GM12864 (cell line): ENCODE results near the gene DYRK1B.

Source experiments
- DNase-seq: peaks from one replicate; pipeline ENCODE4 v3.0.0-alpha.2; 2011; ENCODE audit warnings: low read depth
- H3K4me3 ChIP-seq: 2 replicates; pipeline ENCODE4 v1.5.1; 2011; ENCODE audit warnings: mild to moderate bottlenecking, low read depth, low read length, control low read depth
- TF ChIP-seq, protein P1 (sequence below): IDR thresholded peaks from 2 replicates; pipeline ENCODE4 v1.5.1; 2011; ENCODE audit warnings: low read depth, mild to moderate bottlenecking, moderate library complexity, low read length, control low read depth, inconsistent platforms; ENCODE audit errors: missing control alignments

The DYRK1B gene

DNA sequence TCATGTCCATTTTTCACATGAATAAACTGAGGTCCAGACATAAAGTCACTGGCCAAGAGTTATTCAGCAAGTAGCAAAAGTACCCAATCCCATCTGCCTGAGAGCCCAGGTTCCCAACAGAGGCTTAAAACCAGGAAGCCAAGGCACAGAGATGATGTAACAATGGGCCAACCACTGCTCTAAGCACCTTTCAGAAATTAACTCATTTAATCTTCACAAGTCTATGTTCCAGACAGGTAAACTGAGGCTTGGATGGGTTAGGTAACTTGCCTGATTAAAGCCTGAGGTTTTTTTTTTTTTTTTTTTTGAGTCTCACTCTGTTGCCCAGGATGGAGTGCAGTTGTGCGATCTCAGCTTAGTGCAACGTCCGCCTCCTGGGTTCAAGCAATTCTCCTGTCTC, 4.0 kb upstream of the DYRK1B start:
- H3K4me3 ChIP-seq = no peak overlapping the region
- DNase-seq = no peak
- TF ChIP-seq, protein P1, sequence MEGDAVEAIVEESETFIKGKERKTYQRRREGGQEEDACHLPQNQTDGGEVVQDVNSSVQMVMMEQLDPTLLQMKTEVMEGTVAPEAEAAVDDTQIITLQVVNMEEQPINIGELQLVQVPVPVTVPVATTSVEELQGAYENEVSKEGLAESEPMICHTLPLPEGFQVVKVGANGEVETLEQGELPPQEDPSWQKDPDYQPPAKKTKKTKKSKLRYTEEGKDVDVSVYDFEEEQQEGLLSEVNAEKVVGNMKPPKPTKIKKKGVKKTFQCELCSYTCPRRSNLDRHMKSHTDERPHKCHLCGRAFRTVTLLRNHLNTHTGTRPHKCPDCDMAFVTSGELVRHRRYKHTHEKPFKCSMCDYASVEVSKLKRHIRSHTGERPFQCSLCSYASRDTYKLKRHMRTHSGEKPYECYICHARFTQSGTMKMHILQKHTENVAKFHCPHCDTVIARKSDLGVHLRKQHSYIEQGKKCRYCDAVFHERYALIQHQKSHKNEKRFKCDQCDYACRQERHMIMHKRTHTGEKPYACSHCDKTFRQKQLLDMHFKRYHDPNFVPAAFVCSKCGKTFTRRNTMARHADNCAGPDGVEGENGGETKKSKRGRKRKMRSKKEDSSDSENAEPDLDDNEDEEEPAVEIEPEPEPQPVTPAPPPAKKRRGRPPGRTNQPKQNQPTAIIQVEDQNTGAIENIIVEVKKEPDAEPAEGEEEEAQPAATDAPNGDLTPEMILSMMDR = no peak

DNA sequence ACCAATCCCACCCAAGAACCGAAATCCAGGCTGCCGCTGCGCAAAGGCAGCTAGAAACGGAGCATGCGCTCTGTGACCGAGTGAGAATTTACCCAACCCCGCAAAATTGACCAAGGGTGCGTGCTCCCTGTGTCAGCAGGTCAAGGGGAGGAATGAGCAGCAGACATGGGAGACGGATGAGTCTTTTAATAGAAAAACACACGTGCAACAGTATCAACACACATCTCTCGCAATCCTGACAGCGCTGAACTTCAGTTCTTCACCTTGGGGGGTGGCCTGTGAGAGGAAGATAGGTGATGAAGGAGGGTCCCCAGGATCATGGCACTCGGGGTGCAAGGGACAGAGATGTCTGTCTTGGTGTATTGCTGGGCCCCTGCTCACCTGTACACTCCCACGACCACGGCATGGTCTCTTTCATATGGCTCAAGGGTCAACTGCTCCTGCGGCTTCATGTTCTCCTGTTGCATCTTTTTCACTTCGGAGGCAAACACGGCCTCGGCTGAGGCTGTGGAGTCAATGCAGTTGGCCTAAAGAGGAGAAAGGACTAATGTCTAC, 402 bp upstream of the DYRK1B start:
- no peak for DNase-seq
- no peak overlapping the region; the same call in 1 of the 2 replicates for H3K4me3 ChIP-seq
- TF ChIP-seq, protein P1 = no peak

DNA sequence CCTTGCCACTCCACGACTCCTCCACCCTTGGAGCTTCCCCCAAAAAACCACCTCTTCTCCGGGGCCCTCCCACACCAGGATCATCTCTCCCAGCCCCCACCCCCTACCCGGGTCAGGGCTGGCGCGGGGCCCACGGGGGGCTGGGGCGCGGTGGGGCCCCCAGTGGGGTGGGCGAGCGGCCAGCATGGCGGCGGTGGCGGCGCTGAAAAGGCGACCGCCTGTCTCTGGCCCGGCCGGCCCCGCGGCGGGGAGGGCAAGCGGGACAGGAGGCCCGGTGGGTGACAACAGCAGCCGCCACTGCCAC, 850 bp downstream of the DYRK1B start:
- peak overlapping the region; percentile 78 for H3K4me3 ChIP-seq
- no peak for DNase-seq
- TF ChIP-seq, protein P1 = no peak

DNA sequence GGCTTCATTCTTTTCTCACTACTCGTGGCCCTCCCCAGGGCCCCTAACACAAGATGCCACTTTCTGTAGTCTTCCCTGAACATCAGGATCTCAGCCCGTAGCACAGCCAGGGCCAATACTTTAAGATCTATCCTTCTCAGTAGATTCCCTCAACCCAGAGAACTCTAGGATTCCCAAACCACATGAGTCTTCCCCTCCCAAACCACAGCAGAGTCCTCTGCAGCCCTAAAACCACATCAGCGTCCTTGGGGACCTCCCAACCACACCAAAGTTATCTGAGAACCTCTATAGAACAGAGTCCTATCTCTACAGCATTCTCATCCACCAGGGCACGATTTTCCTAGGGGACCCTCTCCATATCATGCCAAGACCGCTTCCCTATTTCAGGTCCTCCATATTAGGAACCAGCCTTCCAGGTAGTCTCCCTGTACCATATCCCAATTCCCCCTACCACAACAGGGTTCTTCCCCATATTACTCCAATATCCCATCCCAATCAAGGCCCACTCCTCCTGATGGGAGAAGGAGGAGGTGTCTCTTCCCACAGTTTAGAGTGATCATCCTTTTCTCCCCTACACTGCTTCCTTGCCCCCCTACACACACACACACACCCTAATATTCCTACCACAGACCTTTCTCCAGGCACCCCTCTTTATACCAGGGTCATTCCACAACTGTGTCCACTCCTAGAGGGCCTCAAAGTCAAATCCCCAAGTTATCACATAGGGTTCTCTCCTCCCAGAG, 1.4 kb downstream of the DYRK1B start:
- TF ChIP-seq, protein P1 = no peak
- DNase-seq = no peak
- H3K4me3 ChIP-seq = peak overlapping the region; percentile 78

DNA sequence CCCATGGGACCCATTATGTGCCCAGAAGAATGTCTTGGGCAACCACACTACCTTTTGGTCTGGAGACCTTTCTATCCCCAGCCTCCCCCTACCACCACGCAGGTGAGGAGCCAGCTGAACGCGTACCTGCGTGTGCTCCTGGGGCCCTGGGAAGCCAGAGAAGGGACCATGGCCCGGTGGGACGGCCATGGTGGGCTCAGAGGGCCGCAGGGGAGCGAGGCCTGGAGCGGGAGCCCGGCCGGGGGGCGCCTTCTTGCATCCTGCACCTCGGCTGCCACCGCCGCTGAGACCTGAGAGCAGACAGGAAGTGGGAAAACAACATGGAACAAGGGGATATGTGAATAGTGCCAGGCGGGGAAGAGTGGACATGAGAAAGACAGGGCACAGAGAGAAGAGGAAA, 2.3 kb downstream of the DYRK1B start:
- H3K4me3 ChIP-seq = no peak overlapping the region
- TF ChIP-seq, protein P1 = no peak
- no peak for DNase-seq

DNA sequence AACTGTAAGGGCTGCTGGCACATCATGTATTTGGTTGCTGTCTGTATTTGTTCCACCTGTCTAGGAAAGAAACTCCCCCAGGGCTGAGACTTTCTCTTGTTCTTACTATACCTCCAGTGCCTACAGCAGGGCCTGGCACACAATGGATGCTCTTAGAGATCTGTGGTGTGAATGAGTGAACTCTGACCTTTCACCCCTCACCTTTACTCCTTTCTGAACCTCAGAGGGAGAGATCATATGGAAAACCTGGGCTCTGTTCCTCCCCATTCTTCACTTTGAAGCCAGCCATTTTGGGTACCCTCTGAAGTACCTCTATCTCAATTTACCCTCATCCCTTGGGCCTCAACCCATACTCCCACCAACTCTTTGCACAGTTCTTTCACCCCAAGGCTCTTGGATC, 3.1 kb downstream of the DYRK1B start:
- no peak overlapping the region for H3K4me3 ChIP-seq
- TF ChIP-seq, protein P1 = no peak

DNA sequence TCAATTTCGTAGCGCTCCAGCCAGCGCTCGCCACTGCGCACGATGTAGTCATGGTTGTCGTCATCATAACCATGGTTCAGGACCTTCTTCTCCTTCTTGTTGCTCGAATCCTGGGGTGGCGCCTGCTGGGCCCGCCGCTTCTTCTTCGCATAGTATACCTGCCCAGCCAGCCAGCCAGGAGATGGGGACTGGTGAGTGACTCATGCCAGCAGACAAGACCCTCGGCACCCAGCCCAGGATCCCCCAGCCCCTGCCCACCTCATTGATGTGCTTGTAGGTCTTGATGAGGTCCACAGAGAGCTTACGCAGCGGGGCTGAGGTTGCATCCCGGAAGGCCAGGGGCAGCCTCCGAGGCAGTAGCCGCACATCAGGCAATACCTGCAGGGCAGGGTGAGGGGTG, 3.6 kb downstream of the DYRK1B start:
- TF ChIP-seq, protein P1 = no peak
- H3K4me3 ChIP-seq = no peak overlapping the region
- no peak for DNase-seq

More for the DNA sequence above, 3.1 kb downstream of the DYRK1B start:
- DNase-seq = no peak
